ENCODE results near the gene WDR13.

Gene WDR13

DNA sequence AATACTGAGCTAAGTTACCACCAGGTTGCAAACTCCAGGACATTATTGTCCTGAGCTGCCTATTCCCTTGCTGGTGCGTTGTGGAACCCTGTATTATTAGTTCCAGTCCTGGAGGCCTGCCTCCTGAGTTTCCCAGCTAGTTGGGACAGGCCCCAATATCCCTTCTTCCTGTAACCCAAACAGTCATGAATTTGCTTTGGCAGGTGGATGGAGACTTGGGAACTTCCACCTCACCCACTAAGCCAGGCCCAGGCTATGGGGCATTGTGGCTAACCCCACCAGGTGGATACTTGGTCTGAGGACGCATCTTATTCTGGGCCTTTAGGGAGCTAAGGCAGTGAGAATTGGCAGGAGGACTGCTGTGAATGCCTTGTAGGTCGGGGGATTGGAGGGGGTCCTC, 18.0 kb upstream of the WDR13 start:
- no peak for DNase-seq (ENCODE audit: low read depth)
- no peak overlapping the region for H3K4me3 ChIP-seq (replicated peaks; ENCODE audit: low read depth, low read length)
- TF ChIP-seq, protein P1, sequence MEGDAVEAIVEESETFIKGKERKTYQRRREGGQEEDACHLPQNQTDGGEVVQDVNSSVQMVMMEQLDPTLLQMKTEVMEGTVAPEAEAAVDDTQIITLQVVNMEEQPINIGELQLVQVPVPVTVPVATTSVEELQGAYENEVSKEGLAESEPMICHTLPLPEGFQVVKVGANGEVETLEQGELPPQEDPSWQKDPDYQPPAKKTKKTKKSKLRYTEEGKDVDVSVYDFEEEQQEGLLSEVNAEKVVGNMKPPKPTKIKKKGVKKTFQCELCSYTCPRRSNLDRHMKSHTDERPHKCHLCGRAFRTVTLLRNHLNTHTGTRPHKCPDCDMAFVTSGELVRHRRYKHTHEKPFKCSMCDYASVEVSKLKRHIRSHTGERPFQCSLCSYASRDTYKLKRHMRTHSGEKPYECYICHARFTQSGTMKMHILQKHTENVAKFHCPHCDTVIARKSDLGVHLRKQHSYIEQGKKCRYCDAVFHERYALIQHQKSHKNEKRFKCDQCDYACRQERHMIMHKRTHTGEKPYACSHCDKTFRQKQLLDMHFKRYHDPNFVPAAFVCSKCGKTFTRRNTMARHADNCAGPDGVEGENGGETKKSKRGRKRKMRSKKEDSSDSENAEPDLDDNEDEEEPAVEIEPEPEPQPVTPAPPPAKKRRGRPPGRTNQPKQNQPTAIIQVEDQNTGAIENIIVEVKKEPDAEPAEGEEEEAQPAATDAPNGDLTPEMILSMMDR (IDR thresholded peaks at IDR 0.05; ENCODE audit: low read length, missing control alignments), result no peak

- no peak overlapping the region for H3K4me3 ChIP-seq (replicated peaks; ENCODE audit: low read depth, low read length)
- DNase-seq (ENCODE audit: low read depth), result no peak
- TF ChIP-seq, protein P1 (IDR thresholded peaks at IDR 0.05; ENCODE audit: low read length, missing control alignments), result no peak
Observed at GRCh38 chrX:48580662-48581061, 16.6 kb upstream of the WDR13 start.

- DNase-seq (ENCODE audit: low read depth), result no peak
- no peak overlapping the region for H3K4me3 ChIP-seq (replicated peaks; ENCODE audit: low read depth, low read length)
- TF ChIP-seq, protein P1 (IDR thresholded peaks at IDR 0.05; ENCODE audit: low read length, missing control alignments), result no peak
Observed at GRCh38 chrX:48584698-48585097, 12.6 kb upstream of the WDR13 start.

GRCh38 chrX:48589482-48590162, 7.7 kb upstream of the WDR13 start:
- TF ChIP-seq, protein P1 (IDR thresholded peaks at IDR 0.05; ENCODE audit: low read length, missing control alignments), result no peak
- DNase-seq (ENCODE audit: low read depth), result peak; percentile 62
- no peak overlapping the region for H3K4me3 ChIP-seq (replicated peaks; ENCODE audit: low read depth, low read length)

DNA sequence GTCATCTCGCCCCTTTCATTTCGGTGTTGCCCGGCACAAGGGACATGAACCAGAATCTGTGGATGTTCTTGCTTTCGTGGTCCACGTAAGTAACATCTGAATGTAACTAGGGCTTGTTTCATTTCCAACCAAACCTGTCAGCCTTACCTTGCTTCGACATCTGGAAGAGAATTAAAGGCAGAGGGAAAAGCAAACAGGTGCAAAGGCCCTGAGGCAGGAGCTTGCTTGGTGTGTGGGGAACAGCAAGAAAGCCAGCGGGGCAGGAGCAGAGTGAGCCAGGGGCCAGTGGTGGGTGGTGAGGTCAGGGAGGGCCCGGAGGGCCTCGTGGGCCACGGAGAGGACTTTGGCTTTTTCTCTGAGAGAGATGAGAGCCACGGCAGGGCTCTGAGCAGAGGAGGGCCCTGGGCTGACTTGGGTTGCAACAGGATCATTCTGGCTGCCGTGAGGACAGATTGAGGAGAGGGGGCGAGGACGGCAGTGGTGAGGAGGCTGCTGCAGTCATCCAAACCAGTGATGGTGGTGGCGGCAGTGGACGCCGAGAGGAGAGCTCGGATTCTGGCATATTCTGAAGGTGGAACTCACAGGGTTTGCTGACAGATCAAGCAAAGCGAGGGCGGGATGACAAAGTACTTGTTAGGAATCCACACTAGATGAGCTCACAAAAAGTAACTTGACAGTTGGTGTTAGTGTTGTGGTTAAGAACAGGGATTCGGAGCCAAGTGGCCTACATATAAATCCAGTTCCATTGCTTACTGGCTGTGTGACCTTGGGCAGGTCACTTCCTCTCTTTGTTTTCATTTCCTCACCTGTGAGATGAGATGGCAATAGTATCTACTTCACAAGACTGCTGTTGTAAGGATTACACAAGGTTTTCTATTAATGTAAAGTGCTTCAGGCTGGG, 6.8 kb upstream of the WDR13 start:
- H3K4me3 ChIP-seq (replicated peaks; ENCODE audit: low read depth, low read length), result no peak overlapping the region
- TF ChIP-seq, protein P1 (IDR thresholded peaks at IDR 0.05; ENCODE audit: low read length, missing control alignments), result no peak
- peak; percentile 38 for DNase-seq (ENCODE audit: low read depth)

GRCh38 chrX:48591255-48591791, 6.0 kb upstream of the WDR13 start:
- no peak overlapping the region for H3K4me3 ChIP-seq (replicated peaks; ENCODE audit: low read depth, low read length)
- TF ChIP-seq, protein P1 (IDR thresholded peaks at IDR 0.05; ENCODE audit: low read length, missing control alignments), result peak; percentile 52
- peak; percentile 93 for DNase-seq (ENCODE audit: low read depth)
